Measurements from ENCODE around the gene CPT2. TPM values are rescaled to one million over a fixed set of nuclear protein-coding genes. Genes with fewer than 3 reads are reported as not detected.

CPT2 gene
- total and polyA plus RNA-seq, 2 of the 13 experiments (the other 11 are each of a cell fraction or from before 2014, with no cell fraction given): 12.6 to 14.6 TPM

GRCh38 chr1:53196017-53196484 lies 573 bp upstream of the CPT2 start (continued):
- TF ChIP-seq REST (IDR thresholded peaks at IDR 0.05; ENCODE audit: borderline replicate concordance in 1 of 2, low read depth in 1 of 2, low read length in 2 of 2): no peak
- TF ChIP-seq HNF4A (CRISPR knock-in tag; IDR thresholded peaks at IDR 0.05): peak; percentile 83
- peak; percentile 70; the same call in 1 of the 2 replicates for TF ChIP-seq NR1H2 (CRISPR knock-in tag; IDR thresholded peaks at IDR 0.05; ENCODE audit: borderline replicate concordance, low read depth)
- TF ChIP-seq CREM (IDR thresholded peaks at IDR 0.05): peak; percentile 42; the same call in 1 of the 2 replicates
- TF ChIP-seq CREM (CRISPR knock-in tag; IDR thresholded peaks at IDR 0.05): no peak
- no peak for TF ChIP-seq RAD21 (CRISPR knock-in tag; IDR thresholded peaks at IDR 0.05)
- TF ChIP-seq HMG20A (CRISPR knock-in tag; IDR thresholded peaks at IDR 0.05; ENCODE audit: borderline replicate concordance): peak; percentile 31; the same call in 1 of the 2 replicates
- TF ChIP-seq PHF21A (CRISPR knock-in tag; IDR thresholded peaks at IDR 0.05): 0 out of 2 replicates have a peak, but pooled peaks have one; percentile 33
- peak; percentile 73; the same call in 1 of the 2 replicates for TF ChIP-seq MEF2D (CRISPR knock-in tag; IDR thresholded peaks at IDR 0.05)
- TF ChIP-seq HNF1A (IDR thresholded peaks at IDR 0.05; ENCODE audit: low read depth): no peak
- no peak for TF ChIP-seq HNF1A (CRISPR knock-in tag; IDR thresholded peaks at IDR 0.05; ENCODE audit: borderline replicate concordance)
- no peak for TF ChIP-seq THAP8 (CRISPR knock-in tag; IDR thresholded peaks at IDR 0.05; ENCODE audit: borderline replicate concordance)
- TF ChIP-seq ZNF770 (CRISPR knock-in tag; IDR thresholded peaks at IDR 0.05): no peak
- TF ChIP-seq ZEB1 (IDR thresholded peaks at IDR 0.05; ENCODE audit: insufficient replicate concordance, low read depth): peak; percentile 45
- TF ChIP-seq MED13 (CRISPR knock-in tag; IDR thresholded peaks at IDR 0.05): no peak
- peak; percentile 88 for TF ChIP-seq PAXIP1 (CRISPR knock-in tag; conservative IDR thresholded peaks at IDR 0.05)
